IPS DF 19.7 (cell line): ENCODE results near the gene ARHGEF7.
"Not testable (repeated sequence)": the region's sequence is repeated elsewhere in the genome, so short reads cannot be mapped to it uniquely, and the experiment has no call there.

Source experiments
- DNase-seq: peaks from one replicate; pipeline ENCODE4 v3.0.0-alpha.2; 2013; ENCODE audit warnings: low read depth, low spot score

The ARHGEF7 gene

GRCh38 chr13:111168107-111168506, 53.0 kb downstream of the ARHGEF7 start:
- no peak for DNase-seq

DNA sequence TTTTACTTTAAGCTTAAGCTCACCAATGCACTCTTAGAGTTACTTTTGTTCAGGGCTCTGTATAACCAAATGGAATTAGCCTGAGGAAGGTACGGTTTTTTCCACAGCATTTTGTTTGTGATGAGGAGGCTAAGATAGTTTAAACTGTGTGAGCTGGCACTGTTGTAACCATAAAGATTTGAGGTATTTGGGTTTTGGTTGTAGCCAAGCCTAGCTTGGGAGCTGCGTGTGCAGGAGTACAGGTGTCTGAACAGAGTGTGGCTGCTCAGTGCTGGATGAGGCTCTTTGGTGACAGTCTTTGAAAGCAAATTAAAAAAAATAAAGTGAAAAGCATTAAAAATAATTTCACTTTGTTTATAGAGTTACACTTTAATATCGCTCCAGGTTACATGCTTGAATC, 56.0 kb downstream of the ARHGEF7 start:
- no peak for DNase-seq

GRCh38 chr13:111171629-111172028, 56.5 kb downstream of the ARHGEF7 start:
- no peak for DNase-seq

DNA sequence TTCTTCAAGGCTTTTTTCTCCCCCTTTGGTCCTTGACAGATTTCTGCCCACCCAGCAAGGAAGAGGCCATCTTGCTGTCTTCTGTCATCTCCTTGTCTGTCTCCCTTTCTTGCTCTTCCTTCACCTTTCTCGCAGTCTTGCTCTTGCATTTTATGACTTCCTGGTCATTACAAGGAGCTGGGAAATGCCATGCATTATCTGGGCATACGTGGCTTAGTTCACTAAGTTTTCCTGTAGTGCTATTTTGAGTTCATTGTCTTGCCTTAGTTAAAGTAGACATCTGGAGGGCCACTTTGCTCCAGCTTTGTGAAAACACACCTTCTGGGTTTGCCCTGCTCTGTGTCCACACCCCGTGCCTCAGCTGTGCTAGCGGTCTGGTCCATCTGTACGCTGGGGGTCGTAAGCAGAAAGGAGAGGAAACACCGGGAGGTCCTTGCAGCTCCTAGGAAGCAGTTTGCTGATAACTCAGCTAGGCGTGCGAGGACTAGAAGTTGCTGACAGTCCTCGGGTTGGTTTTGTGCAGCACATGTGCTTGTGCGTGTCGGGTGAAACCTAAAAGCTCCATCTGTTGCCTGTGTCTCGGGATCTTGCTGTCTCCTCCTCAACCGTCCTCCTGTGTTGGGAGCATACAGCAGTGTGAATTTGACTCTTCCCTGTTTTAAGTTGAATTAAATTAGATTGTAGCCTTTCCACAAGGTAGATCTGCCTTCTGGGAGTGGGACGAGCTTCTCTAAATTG, 59.4 kb downstream of the ARHGEF7 start:
- DNase-seq, result no peak

DNA sequence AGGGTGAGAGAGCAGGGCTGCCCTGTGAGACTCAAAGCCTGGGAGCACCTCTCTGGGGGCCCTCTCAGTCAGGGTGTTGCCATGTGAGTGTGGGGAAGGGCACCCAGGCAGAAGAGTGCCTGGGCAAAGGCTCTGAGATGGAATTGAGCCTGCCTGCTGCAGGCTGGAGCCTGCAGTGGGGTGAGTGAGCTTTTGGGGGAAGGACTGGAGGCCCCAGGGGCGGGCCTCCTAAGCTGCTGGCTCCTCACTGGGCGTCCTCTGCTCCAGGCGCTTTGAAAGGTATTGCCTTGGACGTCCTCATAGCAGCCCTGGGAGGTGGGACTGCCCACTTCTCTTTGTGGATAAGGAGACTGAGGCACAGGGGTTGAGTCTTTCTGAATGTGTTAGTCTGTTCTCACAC, 60.3 kb downstream of the ARHGEF7 start:
- DNase-seq, result no peak

- no peak for DNase-seq
Measured at GRCh38 chr13:111175935-111176334, 60.8 kb downstream of the ARHGEF7 start.

GRCh38 chr13:111176421-111176820, 61.3 kb downstream of the ARHGEF7 start:
- DNase-seq, result no peak

- DNase-seq, result no peak
Measured at GRCh38 chr13:111177081-111177711, 62.1 kb downstream of the ARHGEF7 start.

- no peak for DNase-seq
Measured at GRCh38 chr13:111177921-111178320, 62.8 kb downstream of the ARHGEF7 start.

DNA sequence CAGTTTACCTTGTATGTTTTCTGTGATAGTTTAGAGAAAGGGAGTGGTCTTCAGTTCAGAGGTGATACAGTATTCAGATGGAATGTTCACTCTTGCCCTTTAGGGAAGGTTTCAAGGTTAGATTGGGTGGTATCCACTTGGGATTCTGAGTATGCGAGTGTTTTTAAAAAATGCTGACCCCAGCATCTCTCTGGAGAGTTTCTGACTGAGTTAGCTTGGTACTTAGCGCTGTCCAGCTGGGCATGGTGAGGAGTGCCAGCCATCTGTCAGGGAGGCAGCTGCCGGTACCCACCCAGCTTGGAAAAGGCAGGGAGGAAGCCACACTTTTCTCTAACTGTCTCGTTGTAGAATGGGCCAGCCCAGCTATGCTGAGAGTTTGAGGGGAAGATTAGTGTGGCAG, 63.3 kb downstream of the ARHGEF7 start:
- DNase-seq, result no peak

DNA sequence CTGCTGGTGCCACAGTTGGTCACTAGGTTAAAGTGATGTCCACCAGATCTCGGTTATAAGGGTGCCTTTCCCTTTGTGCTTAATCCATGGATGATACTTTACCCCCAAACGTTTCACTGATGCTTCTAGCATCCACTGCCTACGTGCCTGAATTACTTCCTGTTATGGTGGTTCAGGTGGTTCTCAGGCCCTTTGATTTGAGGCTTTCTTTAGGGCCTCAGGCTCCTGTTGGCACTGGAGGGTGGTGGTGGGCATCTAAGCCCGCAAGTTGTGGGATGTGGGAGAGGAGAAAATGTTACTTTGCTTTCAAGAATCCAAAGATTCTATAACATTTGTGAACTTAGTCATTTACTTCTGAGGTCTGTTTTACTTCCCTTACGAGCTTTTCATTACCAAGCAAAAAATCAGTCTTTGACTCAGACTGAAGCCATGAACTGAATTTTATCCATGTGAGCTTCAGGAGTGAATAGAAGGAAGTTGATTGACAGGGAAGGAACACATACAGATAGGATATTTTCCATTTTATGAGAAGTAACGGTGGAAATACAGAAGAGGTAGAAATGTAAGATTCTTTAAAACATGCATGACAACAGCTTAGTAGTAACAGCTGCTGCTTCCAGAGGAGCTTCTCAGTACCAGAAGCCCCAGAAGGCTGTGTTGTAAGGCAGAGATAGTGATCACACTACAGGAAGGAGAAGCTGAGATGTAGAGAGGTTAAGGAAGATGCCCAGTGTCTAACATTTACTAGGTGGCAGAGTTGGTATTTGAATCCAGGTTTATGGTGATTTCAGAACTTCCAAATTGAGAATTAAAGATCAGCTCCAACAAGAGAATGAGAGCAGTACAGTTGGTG, 65.0 kb downstream of the ARHGEF7 start:
- no peak for DNase-seq

DNA sequence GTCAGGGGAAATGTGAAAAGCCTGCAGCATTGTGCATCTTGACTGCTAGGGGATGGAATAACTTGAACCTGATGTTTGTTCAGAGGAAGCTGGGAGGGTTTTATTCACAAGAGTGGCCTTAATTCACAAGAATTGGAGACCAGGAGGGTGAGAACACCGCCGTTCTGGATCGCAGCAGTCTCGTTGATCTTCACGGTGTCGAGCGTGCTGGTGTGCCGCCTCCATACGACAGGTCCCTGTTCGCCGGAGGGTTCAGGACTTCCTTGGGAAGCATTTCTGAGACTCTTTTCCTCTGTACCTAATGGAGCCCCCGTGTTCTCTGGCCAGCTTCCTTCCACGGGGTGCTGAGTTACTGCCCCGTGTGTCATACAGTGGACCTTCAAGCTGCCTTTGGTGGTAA, 66.9 kb downstream of the ARHGEF7 start:
- no peak for DNase-seq

GRCh38 chr13:111183087-111183645, 68.1 kb downstream of the ARHGEF7 start:
- no peak for DNase-seq

- no peak for DNase-seq
Measured at GRCh38 chr13:111183959-111184358, 68.8 kb downstream of the ARHGEF7 start.

- DNase-seq, result no peak
Measured at GRCh38 chr13:111184458-111185401, 69.6 kb downstream of the ARHGEF7 start.

- no peak for DNase-seq
Measured at GRCh38 chr13:111186305-111186935, 71.3 kb downstream of the ARHGEF7 start.

GRCh38 chr13:111187960-111188541, 72.9 kb downstream of the ARHGEF7 start:
- no peak for DNase-seq

DNA sequence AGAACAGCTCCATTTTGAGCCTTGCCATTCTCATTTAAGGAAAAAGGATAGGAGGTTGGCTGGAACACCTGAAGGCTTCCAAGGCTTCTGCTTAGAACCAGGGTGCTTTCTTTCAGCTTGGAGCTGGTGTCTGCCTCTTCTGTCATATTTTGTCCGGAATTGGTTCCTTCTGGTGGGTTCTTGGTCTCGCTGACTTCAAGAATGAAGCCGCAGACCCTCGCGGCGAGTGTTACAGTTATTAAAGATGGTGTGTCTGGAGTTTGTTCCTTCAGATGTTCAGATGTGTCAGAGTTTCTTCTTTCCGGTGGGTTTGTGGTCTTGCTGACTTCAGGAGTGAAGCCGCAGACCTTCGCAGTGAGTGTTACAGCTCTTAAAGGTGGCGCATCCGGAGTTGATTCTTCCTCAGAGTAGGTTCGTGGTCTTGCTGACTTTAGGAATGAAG, 74.0 kb downstream of the ARHGEF7 start:
- DNase-seq, result not testable (repeated sequence)

- not testable (repeated sequence) for DNase-seq
Measured at GRCh38 chr13:111189516-111189915, 74.4 kb downstream of the ARHGEF7 start.

GRCh38 chr13:111193223-111193622, 78.1 kb downstream of the ARHGEF7 start:
- DNase-seq, result not testable (repeated sequence)
